ENCODE results near the gene LINC00632.

Gene LINC00632

DNA sequence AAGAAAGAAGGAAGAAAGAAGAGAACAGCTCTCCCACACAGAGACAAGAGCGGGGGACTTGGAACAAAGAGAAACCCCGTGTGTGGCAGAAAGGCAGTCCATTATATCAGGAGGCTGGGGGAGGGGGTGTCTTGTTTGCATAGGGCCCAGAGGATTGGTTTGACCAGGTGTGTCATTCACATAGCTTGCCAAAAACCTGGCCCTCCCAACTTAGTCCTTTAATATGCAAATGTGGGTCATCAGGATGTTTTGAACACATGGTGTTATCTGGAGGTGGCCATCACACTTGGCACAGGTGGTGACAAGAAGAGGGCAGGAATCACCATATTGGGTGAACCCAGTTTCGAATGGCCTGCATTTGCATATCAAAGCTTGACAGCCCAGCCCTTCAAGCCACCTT is 111.7 kb downstream of the LINC00632 start:
- no peak for TF ChIP-seq CTCF (IDR thresholded peaks at IDR 0.05; ENCODE audit: extremely low read depth, insufficient read depth, missing control alignments)
- in situ Hi-C loops (cut with MboI; ENCODE audit: low pct_unique_long_range_greater_than_20kb, low sequenced_read_pairs, unreplicated experiment): no loop called here
- DNase-seq (ENCODE audit: low spot score): no peak

DNA sequence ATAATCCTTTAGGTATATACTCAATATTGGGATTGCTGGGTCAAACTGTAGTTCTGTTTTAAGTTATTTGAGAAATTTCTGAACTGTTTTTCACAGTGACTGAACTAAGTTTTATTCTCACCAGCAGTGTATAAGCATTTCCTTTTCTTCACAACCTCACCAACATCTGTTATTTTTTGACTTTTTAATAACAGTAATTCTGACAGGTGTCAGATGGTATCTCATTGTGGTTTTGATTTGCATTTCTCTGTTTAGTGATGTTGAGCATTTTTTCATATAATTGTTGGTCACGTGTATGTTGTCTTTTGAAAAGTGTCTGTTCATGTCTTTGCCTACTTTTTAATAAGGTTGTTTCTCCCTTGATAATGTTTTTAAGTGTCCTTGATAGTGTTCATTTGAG is 112.6 kb downstream of the LINC00632 start:
- no peak for TF ChIP-seq CTCF (IDR thresholded peaks at IDR 0.05; ENCODE audit: extremely low read depth, insufficient read depth, missing control alignments)
- in situ Hi-C loops (cut with MboI; ENCODE audit: low pct_unique_long_range_greater_than_20kb, low sequenced_read_pairs, unreplicated experiment): no loop called here

DNA sequence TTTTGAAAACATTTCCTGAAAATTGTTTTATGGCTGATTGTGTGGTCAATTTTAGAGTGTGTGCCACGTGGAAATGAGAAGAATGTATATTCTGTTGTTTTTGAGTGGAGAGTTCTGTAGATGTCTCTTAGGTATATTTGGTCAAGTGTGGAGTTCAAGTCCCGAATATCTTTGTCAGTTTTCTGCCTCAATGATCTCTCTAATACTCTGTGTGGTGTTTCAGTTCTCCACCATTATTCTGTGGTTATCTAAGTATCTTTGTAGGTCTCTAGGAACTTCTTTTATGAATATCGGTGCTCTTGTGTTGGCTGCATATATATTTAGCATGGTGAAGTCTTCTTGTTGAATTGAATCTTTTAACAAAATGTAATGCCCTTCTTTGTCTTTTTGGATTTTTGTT is 113.3 kb downstream of the LINC00632 start:
- TF ChIP-seq CTCF (IDR thresholded peaks at IDR 0.05; ENCODE audit: extremely low read depth, insufficient read depth, missing control alignments): no peak
- in situ Hi-C loops (cut with MboI; ENCODE audit: low pct_unique_long_range_greater_than_20kb, low sequenced_read_pairs, unreplicated experiment): no loop called here
- DNase-seq (ENCODE audit: low spot score): no peak

More for the DNA sequence above, 112.6 kb downstream of the LINC00632 start:
- no peak for DNase-seq (ENCODE audit: low spot score)

DNA sequence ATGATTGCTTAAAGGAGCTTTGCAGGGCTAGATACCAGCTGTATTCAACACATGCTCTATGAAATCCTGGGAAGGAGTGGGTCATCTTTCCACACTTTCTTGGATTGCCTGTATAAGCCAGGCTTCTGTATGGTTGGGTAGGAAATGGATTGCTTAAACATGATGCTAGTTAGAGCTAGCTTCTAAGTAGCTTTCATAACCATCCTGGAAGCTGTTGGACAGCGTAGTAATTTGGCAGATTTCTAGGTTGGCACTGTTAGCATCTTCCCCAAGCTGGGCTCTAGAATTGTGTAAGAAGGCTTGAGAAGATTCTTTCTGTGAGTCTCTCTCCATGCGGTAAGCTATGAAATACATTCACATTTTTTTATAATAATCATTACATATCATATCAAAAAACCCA is 127.3 kb downstream of the LINC00632 start:
- in situ Hi-C loops (cut with MboI; ENCODE audit: low pct_unique_long_range_greater_than_20kb, low sequenced_read_pairs, unreplicated experiment): no loop called here
- TF ChIP-seq CTCF (IDR thresholded peaks at IDR 0.05; ENCODE audit: extremely low read depth, insufficient read depth, missing control alignments): no peak
- no peak for DNase-seq (ENCODE audit: low spot score)
